LNCAP (cell line): Measurements from ENCODE around the gene TAL2.

Experiments
- CTCF ChIP-seq: fragments of 450-650 bp; IDR thresholded peaks from 2 replicates; pipeline ENCODE4 v1.5.1; 2017; ENCODE audit warnings: mild to moderate bottlenecking

TAL2 gene

DNA sequence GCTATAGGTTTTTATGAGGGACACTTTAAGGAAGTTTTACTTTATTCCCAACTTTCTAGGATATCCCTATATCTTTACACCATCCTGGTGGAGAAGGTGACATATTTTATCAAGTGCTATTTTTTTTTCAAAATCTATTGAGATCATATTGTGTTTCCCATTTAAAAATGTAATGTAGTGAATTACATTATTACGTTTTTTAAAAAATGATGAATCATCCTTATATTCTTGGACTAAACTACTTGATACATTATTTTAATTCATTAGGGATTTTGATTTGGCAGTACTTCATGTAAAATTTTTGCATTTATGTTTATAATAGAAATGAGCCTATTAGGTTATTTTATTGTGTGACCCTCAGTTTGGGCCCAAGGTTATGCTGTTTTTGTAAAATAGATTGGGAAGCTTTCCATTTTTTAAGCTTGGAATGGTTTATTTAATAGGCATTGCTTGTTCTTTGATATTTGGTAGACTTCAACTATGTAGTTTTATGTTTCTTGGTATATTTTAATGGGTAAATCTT, 36.2 kb downstream of the TAL2 start:
- TF ChIP-seq CTCF: no peak

DNA sequence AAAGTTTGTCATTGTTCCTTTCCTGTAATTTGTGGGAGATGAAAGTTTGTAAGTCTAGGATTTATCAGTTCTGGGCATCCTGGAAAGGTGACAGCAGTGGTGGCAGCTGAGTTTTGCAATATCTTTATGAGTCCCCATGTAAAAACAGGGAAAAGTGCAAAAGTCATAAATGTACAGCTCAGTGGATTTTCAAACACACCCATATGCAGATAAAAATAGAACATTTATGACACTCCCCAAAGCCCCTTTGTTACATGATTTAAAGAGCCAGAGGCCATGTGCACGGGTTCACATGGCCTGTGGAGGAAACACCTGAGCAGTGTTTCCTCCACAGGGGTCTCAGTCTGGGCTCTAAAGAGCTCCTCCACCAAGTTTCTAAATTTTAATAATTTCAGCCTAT, 38.4 kb downstream of the TAL2 start:
- TF ChIP-seq CTCF: no peak

DNA sequence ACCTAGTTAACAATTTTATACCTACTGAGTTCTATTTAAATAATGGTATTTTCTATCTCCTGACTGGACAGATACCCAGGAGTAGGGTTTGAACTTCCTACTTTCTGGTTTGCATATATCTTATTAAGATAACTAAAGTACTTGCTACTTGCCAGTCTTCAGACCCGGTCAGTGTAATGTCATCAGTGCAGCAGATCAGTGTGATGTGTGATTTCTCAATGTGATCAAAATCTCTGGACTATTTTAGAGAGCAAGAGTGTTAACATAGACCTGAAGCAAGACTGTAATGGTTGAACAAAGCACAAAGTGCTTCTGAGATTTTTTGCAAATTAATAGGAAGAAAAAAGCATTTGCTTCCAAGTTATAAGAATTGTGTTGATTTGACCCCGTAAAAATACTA, 38.9 kb downstream of the TAL2 start:
- no peak for TF ChIP-seq CTCF

DNA sequence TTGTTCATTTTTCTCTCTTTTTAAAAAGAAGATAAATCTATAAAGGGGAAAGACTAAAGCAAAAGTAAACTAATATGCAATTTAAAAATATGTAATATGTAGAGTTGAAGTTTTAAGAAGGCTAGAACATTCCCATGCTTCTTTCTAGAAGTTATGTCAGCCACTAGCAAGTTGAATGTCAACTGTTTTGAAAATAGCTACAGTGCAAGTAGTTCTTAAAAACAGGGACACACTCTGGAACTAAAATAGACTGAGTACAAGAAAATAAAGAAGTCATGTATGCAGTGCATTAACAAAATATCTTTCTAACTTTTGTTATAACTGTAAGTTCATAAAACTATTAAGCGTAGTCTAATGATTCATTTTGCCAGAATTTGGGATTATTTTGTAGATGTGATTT, 40.0 kb downstream of the TAL2 start:
- no peak for TF ChIP-seq CTCF

DNA sequence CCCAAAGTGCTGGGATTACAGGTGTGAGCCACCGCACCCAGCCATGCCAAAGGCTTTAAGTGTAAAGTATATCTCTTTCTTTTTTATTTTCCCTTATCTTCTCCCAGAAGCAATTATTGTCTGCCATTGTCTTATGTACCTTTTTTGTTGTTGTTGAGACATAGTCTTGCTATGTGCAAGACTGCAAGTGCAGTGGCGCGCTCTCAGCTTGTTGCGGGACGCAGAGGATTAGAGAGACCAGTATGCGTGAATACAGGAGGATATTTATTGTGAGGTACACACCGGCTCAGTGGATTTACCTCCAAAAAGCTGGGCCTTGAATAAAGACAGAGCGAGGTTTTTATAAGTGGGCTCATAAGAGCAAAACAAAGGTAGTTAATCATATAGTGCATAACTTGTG, 43.9 kb downstream of the TAL2 start:
- no peak for TF ChIP-seq CTCF

DNA sequence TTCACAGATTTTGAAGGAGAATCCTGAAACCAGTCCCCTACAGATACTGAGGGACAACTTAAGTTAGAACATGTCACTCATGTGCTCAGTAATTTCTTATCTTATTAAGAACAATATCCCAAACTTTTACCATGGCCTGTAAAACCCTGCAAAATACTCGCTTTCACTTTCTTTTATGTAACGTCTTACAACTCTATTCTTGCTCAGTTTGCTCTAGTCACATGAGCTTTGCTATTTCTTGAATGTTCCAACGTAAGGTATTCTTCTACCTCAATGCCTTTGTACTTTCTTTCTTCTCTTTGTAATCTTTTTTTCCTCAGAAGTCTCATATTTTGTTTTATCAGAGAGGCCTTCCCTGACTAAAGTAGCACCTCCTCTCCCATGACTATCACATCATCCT, 46.1 kb downstream of the TAL2 start:
- no peak for TF ChIP-seq CTCF

GRCh38 chr9:105710638-105711037, 48.4 kb downstream of the TAL2 start:
- no peak for TF ChIP-seq CTCF

GRCh38 chr9:105711867-105712266, 49.6 kb downstream of the TAL2 start:
- TF ChIP-seq CTCF: no peak
